ENCODE measurements around the gene LOC128125822. TPM values are rescaled to one million over a fixed set of nuclear protein-coding genes. Genes with fewer than 3 reads are reported as not detected.

The LOC128125822 gene

DNA sequence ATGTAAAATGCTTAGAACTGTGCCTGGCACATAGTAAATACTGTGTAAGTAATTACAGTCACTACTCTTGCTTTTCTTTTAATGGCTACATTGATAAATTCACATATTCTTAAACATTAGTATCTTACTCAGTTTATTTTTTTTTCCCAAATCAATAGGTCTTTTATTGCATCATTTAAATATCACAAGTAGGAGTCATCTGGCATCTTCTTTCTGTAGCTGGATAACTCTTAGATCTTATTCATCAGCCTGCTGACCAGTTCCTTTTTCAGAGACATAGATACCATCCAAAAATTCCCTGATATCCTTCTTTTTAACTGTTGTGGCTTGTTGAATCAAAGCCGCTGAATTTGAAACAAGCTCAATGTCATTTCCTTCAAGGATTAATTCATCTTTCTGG lies 43.3 kb downstream of the LOC128125822 start:
- no peaks in the 10 kb centered on the region for H3K4me1 ChIP-seq (ENCODE audit: control insufficient read depth, extremely low read depth, insufficient read depth, low read length)
- intact Hi-C loops (cut with micrococcal nuclease) (no loop called here), dilution Hi-C loops (cut with MboI; ENCODE audit: extremely low pct_ligation_motif_present, low sequenced_read_pairs) (no loop called here)
- H4K20me1 ChIP-seq (replicated peaks; ENCODE audit: control insufficient read depth, extremely low read depth, insufficient read depth, low read length) = no peaks in the 10 kb centered on the region
- no peak overlapping the region for H3K27ac ChIP-seq (ENCODE audit: insufficient read depth, low read depth, low read length)
- no peak overlapping the region for H3K4me3 ChIP-seq (replicated peaks in 1 of 3; ENCODE audit: insufficient read depth in 1 of 3, low read depth in 1 of 3, low read length in 3 of 3)
- H3K27me3 ChIP-seq (ENCODE audit: control insufficient read depth in 2 of 2, insufficient read depth in 2 of 2, low read length in 2 of 2) = peaks cover 5 to 7% of the 10 kb centered on the region in 2 experiments
- H3K79me2 ChIP-seq (ENCODE audit: control insufficient read depth, insufficient read depth, low read length) = no peaks in the 10 kb centered on the region
- H3K9me1 ChIP-seq (replicated peaks; ENCODE audit: control insufficient read depth, extremely low read depth, insufficient read depth, low read length) = no peaks in the 10 kb centered on the region
- H2AFZ ChIP-seq (ENCODE audit: low read depth, low read length) = no peak overlapping the region
- FAIRE-seq (no peak), DNase-seq (ENCODE audit: low read depth, low spot score) (no peak)
- no peak overlapping the region for H3K4me2 ChIP-seq (ENCODE audit: insufficient read depth, low read length)
- TF ChIP-seq MAX (IDR thresholded peaks at IDR 0.05; ENCODE audit: insufficient read depth, insufficient read length) (no peak), POLR2AphosphoS5 (IDR thresholded peaks at IDR 0.05; ENCODE audit: insufficient read depth, low read depth, low read length) (no peak), CTCF (IDR thresholded peaks at IDR 0.05; ENCODE audit: extremely low read depth in 1 of 2, insufficient read depth in 1 of 2, low read depth in 1 of 2, low read length in 2 of 2) (no peak), MYC (IDR thresholded peaks at IDR 0.05; ENCODE audit: low read depth, low read length) (no peak), EZH2 (IDR thresholded peaks at IDR 0.05; ENCODE audit: borderline replicate concordance, low read depth, low read length, severe bottlenecking) (no peak), GATA2 (IDR thresholded peaks at IDR 0.05; ENCODE audit: insufficient read depth, insufficient read length, low read depth, low read length) (no peak), POLR2A (IDR thresholded peaks at IDR 0.05; ENCODE audit: low read depth, low read length) (no peak), FOS (IDR thresholded peaks at IDR 0.05; ENCODE audit: borderline replicate concordance, insufficient read depth, low read length) (no peak), JUN (IDR thresholded peaks at IDR 0.05; ENCODE audit: borderline replicate concordance, insufficient read depth, insufficient read length, low read depth) (no peak)
- H3K9me3 ChIP-seq (replicated peaks; ENCODE audit: control insufficient read depth, insufficient read depth, low read length) = no peaks in the 10 kb centered on the region
- no peak overlapping the region for H3K9ac ChIP-seq (replicated peaks; ENCODE audit: extremely low read depth, insufficient read depth, low read length)
- BruUV-seq (replicated peaks) = no TSS peak
- POLR2A ChIA-PET = no interaction called here
- no peaks in the 10 kb centered on the region for H3K36me3 ChIP-seq (ENCODE audit: control insufficient read depth in 2 of 2, extremely low read depth in 1 of 2, insufficient read depth in 2 of 2, low read length in 2 of 2)
- CTCF ChIA-PET = no interaction called here

Small RNA genes lying within 50 kb of the gene (small RNA-seq; reads per million reads assigned to genes)
- gene AL513043.1 (ENCODE audit: insufficient read depth, insufficient read length, low read depth, low replicate concordance) = not detected

Other genes with a start within 250 kb of the LOC128125822 start
- gene PTP4A1, start within 50 bp of the LOC128125822 start, total RNA-seq = 58.4 and 65.1 TPM in 2 replicates
- gene PTP4A1, start within 50 bp of the LOC128125822 start, polyA plus RNA-seq = 3.6 and 10.8 TPM in 2 replicates
- gene PHF3, start 63.3 kb downstream of the LOC128125822 start, total RNA-seq = 29.6 and 29.9 TPM in 2 replicates
- gene PHF3, start 63.3 kb downstream of the LOC128125822 start, polyA plus RNA-seq = 3.9 and 4.6 TPM in 2 replicates

Measured in endothelial cell of umbilical vein (primary cell).